AG10803 (cell line): ENCODE measurements around the gene CREBZF.
"Not testable (repeated sequence)": the region's sequence is repeated elsewhere in the genome, so short reads cannot be mapped to it uniquely, and the experiment has no call there.

Experiments used
- DNase-seq: peaks from one replicate; pipeline ENCODE4 v3.0.0; 2010; ENCODE audit warnings: low read depth
- H3K4me3 ChIP-seq: 2 replicates; pipeline ENCODE4 v1.5.1; 2011; ENCODE audit warnings: mild to moderate bottlenecking, low read length, control low read depth
- CTCF ChIP-seq: conservative IDR thresholded peaks from 2 replicates; pipeline ENCODE4 v1.5.1; 2011; ENCODE audit warnings: mild to moderate bottlenecking, low read length, control low read depth, inconsistent platforms

Gene CREBZF

GRCh38 chr11:85620256-85620655 is 44.7 kb downstream of the CREBZF start:
- TF ChIP-seq CTCF: no peak
- no peak overlapping the region for H3K4me3 ChIP-seq

DNA sequence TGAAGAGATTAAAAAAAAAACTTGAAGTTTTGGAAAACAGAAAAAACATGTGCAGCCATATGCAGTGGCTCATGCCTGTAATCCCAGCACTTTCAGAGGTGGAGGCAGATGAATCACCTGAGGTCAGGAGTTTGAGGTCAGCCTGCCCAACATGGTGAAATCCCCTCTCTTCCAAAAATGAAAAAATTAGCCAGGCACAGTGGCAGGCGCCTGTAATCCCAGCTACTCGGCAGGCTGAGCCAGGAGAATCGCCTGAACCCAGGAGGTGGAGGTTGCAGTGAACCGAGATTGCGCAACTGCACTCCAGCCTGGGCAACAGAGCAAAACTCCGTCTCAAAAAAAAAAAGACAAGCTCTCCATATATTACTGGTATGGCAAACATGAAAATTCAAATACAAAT is 45.4 kb downstream of the CREBZF start:
- DNase-seq: peak; percentile 3
- no peak for TF ChIP-seq CTCF

More at GRCh38 chr11:85620256-85620655, 44.7 kb downstream of the CREBZF start:
- DNase-seq: no peak

DNA sequence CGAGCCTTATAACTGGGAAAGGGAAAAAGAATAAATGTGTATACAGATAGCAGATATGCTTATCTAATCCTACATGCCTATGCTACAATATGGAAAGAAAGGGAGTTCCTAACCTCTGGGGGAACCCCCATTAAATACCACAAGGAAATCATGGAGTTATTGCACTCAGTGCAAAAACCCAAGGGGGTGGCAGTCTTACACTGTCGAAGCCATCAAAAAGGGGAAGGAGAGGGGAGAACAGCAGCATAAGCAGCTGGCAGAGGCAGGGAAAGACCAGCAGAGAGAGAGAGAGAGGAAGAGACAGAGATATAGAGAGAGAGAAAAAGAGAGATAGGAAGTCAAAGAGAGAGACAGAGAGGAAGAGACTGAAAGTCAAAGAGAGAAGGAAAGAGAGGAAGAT is 53.3 kb downstream of the CREBZF start:
- H3K4me3 ChIP-seq, DNase-seq: not testable (repeated sequence)

More for the DNA sequence above, 45.4 kb downstream of the CREBZF start:
- H3K4me3 ChIP-seq: no peak overlapping the region
